Myocyte (in vitro differentiated cells): ENCODE measurements around the gene RASSF3. TPM values are rescaled to one million over a fixed set of nuclear protein-coding genes. Genes with fewer than 3 reads are reported as not detected.
"Not testable (repeated sequence)": the region's sequence is repeated elsewhere in the genome, so short reads cannot be mapped to it uniquely, and the experiment has no call there.

Experiments used
- DNase-seq: peaks from one replicate; pipeline ENCODE4 v3.0.0-alpha.2; 2012; ENCODE audit warnings: low read depth
- polyA plus RNA-seq: library from polyadenylated mRNA; unstranded; fragments of >200 nt; gene quantifications from one replicate; pipeline ENCODE4 v1.2.1, GENCODE V29; 2012; ENCODE audit warnings: missing spikeins
- total RNA-seq: library from RNA; depleted of rRNA; stranded (reverse); fragments of >200 nt; gene quantifications from 2 replicates; pipeline ENCODE4 v1.2.3, GENCODE V29; 2014

Gene RASSF3
- 32.0 and 36.1 TPM in 2 replicates for total RNA-seq
- 29.3 TPM for polyA plus RNA-seq

GRCh38 chr12:64610079-64610659 lies at the start of gene RASSF3:
Gene RASSF3 (plus strand): TSS chr12:64610495. CDS start chr12:64610633, 138 bp downstream.
- peak; percentile 85 for DNase-seq

GRCh38 chr12:64561302-64562136 lies 48.8 kb upstream of the RASSF3 start:
- no peak for DNase-seq

- DNase-seq, result no peak
Observed at GRCh38 chr12:64566122-64566521, 44.2 kb upstream of the RASSF3 start.

GRCh38 chr12:64566831-64567517 lies 43.3 kb upstream of the RASSF3 start:
- peak; percentile 77 for DNase-seq

- no peak for DNase-seq
Observed at GRCh38 chr12:64567570-64567969, 42.7 kb upstream of the RASSF3 start.

- DNase-seq, result no peak
Observed at GRCh38 chr12:64568298-64568697, 42.0 kb upstream of the RASSF3 start.

- DNase-seq, result peak; percentile 43
Observed at GRCh38 chr12:64569923-64570691, 40.2 kb upstream of the RASSF3 start.

GRCh38 chr12:64571411-64571810 lies 38.9 kb upstream of the RASSF3 start:
- DNase-seq, result no peak

GRCh38 chr12:64572241-64572640 lies 38.1 kb upstream of the RASSF3 start:
- DNase-seq, result no peak

- no peak for DNase-seq
Observed at GRCh38 chr12:64574837-64575236, 35.5 kb upstream of the RASSF3 start.

- no peak for DNase-seq
Observed at GRCh38 chr12:64577046-64577445, 33.2 kb upstream of the RASSF3 start.

GRCh38 chr12:64578566-64578965 lies 31.7 kb upstream of the RASSF3 start:
- no peak for DNase-seq

- no peak for DNase-seq
Observed at GRCh38 chr12:64580681-64581080, 29.6 kb upstream of the RASSF3 start.

GRCh38 chr12:64582114-64582513 lies 28.2 kb upstream of the RASSF3 start:
- DNase-seq, result no peak

GRCh38 chr12:64582862-64583261 lies 27.4 kb upstream of the RASSF3 start:
- DNase-seq, result no peak

- DNase-seq, result not testable (repeated sequence)
Observed at GRCh38 chr12:64583395-64583770, 26.9 kb upstream of the RASSF3 start.

GRCh38 chr12:64583771-64584421 lies 26.4 kb upstream of the RASSF3 start:
- DNase-seq, result no peak

GRCh38 chr12:64585104-64585503 lies 25.2 kb upstream of the RASSF3 start:
- DNase-seq, result no peak

GRCh38 chr12:64587447-64587846 lies 22.8 kb upstream of the RASSF3 start:
- DNase-seq, result no peak

GRCh38 chr12:64590183-64590582 lies 20.1 kb upstream of the RASSF3 start:
- no peak for DNase-seq
